Parathyroid adenoma (tissue), 2 donors: ENCODE data around the gene TSPAN14.

Source experiments
- H2AFZ ChIP-seq: fragments of 300-600 bp; sonication (generic); one replicate; pipeline ENCODE4 v1.7.0; 2017; ENCODE audit warnings: antibody characterized with exemption, mild to moderate bottlenecking
- H3K27ac ChIP-seq: fragments of 300-600 bp; sonication (generic); one replicate; pipeline ENCODE4 v1.7.0; 2017
- H3K27me3 ChIP-seq: fragments of 300-600 bp; sonication (generic); one replicate; pipeline ENCODE4 v1.7.0; 2017; ENCODE audit warnings: low read length; ENCODE audit not compliant: control insufficient read depth, insufficient read depth
- H3K36me3 ChIP-seq: fragments of 300-600 bp; sonication (generic); one replicate; pipeline ENCODE4 v1.7.0; 2017; ENCODE audit warnings: low read length; ENCODE audit not compliant: control insufficient read depth, insufficient read depth
- H3K4me1 ChIP-seq: fragments of 300-600 bp; sonication (generic); one replicate; pipeline ENCODE4 v1.7.0; 2017; ENCODE audit warnings: control low read depth
- H3K4me2 ChIP-seq: fragments of 300-600 bp; sonication (generic); one replicate; pipeline ENCODE4 v1.7.0; 2017; ENCODE audit warnings: low read length
- H3K4me3 ChIP-seq: fragments of 300-600 bp; sonication (generic); one replicate; pipeline ENCODE4 v1.7.0; 2017; ENCODE audit warnings: low read depth, low read length
- H3K79me2 ChIP-seq: fragments of 300-600 bp; sonication (generic); one replicate; pipeline ENCODE4 v1.7.0; 2017; ENCODE audit warnings: control low read depth
- H3K9ac ChIP-seq: fragments of 300-600 bp; sonication (generic); one replicate; pipeline ENCODE4 v1.7.0; 2017; ENCODE audit warnings: mild to moderate bottlenecking
- H3K9me3 ChIP-seq: fragments of 300-600 bp; sonication (generic); one replicate; pipeline ENCODE4 v1.7.0; 2017; ENCODE audit warnings: low read length; ENCODE audit not compliant: control insufficient read depth
- TF ChIP-seq, protein P1 (sequence below): fragments of 300-600 bp; sonication (generic); IDR thresholded peaks from one replicate; pipeline ENCODE4 v1.7.0; 2017; ENCODE audit warnings: antibody characterized with exemption, mild to moderate bottlenecking
- donor health status: primary hyperparathyroidism.

Gene TSPAN14

DNA sequence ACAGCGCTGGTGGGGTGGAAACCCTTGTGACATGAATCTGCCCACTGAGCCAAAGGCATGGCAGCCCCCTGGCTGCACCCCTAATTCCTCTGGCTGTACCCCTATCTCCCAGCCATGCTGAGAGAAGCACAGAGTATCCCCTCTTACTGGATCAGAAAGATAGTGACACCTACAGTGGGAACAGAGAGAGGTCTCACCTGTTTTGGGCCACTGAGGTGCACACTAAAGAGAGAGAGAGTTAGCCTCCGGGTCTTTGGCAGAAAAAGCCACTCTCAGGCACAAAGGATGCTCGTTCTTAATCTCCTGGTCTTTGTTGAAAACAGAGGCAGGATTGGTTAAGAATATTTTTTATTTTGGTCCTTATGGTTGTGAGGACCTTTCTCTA lies 11.3 kb downstream of the TSPAN14 start:
- no peak overlapping the region for H3K4me3 ChIP-seq
- no peaks in the 10 kb centered on the region for H3K9me3 ChIP-seq
- H3K36me3 ChIP-seq: no peaks in the 10 kb centered on the region
- no peak overlapping the region for H3K9ac ChIP-seq
- H3K79me2 ChIP-seq: peaks cover 62% of the 10 kb centered on the region
- peak overlapping the region; percentile 43 for H3K4me2 ChIP-seq
- H3K27ac ChIP-seq: peak overlapping the region; percentile 92
- TF ChIP-seq, protein P1, sequence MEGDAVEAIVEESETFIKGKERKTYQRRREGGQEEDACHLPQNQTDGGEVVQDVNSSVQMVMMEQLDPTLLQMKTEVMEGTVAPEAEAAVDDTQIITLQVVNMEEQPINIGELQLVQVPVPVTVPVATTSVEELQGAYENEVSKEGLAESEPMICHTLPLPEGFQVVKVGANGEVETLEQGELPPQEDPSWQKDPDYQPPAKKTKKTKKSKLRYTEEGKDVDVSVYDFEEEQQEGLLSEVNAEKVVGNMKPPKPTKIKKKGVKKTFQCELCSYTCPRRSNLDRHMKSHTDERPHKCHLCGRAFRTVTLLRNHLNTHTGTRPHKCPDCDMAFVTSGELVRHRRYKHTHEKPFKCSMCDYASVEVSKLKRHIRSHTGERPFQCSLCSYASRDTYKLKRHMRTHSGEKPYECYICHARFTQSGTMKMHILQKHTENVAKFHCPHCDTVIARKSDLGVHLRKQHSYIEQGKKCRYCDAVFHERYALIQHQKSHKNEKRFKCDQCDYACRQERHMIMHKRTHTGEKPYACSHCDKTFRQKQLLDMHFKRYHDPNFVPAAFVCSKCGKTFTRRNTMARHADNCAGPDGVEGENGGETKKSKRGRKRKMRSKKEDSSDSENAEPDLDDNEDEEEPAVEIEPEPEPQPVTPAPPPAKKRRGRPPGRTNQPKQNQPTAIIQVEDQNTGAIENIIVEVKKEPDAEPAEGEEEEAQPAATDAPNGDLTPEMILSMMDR: no peak
- peak overlapping the region; percentile 56 for H2AFZ ChIP-seq
- no peaks in the 10 kb centered on the region for H3K27me3 ChIP-seq
- peaks cover 71% of the 10 kb centered on the region for H3K4me1 ChIP-seq

- H3K27ac ChIP-seq: peak overlapping the region; percentile 92
- no peaks in the 10 kb centered on the region for H3K9me3 ChIP-seq
- H3K4me1 ChIP-seq: peaks cover 67% of the 10 kb centered on the region
- H3K79me2 ChIP-seq: peaks cover 68% of the 10 kb centered on the region
- H2AFZ ChIP-seq: no peak overlapping the region
- TF ChIP-seq, protein P1: no peak
- H3K4me3 ChIP-seq: no peak overlapping the region
- H3K27me3 ChIP-seq: no peaks in the 10 kb centered on the region
- H3K4me2 ChIP-seq: no peak overlapping the region
- H3K9ac ChIP-seq: no peak overlapping the region
- H3K36me3 ChIP-seq: no peaks in the 10 kb centered on the region
Observed at GRCh38 chr10:80465839-80466590, 11.9 kb downstream of the TSPAN14 start.

GRCh38 chr10:80466724-80467326 lies 12.7 kb downstream of the TSPAN14 start:
- H3K9me3 ChIP-seq: no peaks in the 10 kb centered on the region
- no peaks in the 10 kb centered on the region for H3K27me3 ChIP-seq
- peaks cover 65% of the 10 kb centered on the region for H3K4me1 ChIP-seq
- H2AFZ ChIP-seq: no peak overlapping the region
- peak overlapping the region; percentile 22 for H3K4me2 ChIP-seq
- H3K27ac ChIP-seq: peak overlapping the region; percentile 92
- H3K36me3 ChIP-seq: no peaks in the 10 kb centered on the region
- H3K9ac ChIP-seq: no peak overlapping the region
- H3K79me2 ChIP-seq: peaks cover 71% of the 10 kb centered on the region
- TF ChIP-seq, protein P1: no peak
- H3K4me3 ChIP-seq: no peak overlapping the region

- Histone ChIP-seq H3K9me3 (no peaks in the 10 kb centered on the region), H3K79me2 (peaks cover 69% of the 10 kb centered on the region), H3K4me3 (no peak overlapping the region), H3K4me1 (peaks cover 65% of the 10 kb centered on the region), H3K9ac (no peak overlapping the region), H3K36me3 (no peaks in the 10 kb centered on the region), H3K27me3 (no peaks in the 10 kb centered on the region), H3K27ac (peak overlapping the region; percentile 92), H2AFZ (no peak overlapping the region), H3K4me2 (no peak overlapping the region)
- TF ChIP-seq, protein P1: no peak
Observed at GRCh38 chr10:80468002-80468401, 13.9 kb downstream of the TSPAN14 start.
